ENCODE results near the gene TRANK1.

The TRANK1 gene

DNA sequence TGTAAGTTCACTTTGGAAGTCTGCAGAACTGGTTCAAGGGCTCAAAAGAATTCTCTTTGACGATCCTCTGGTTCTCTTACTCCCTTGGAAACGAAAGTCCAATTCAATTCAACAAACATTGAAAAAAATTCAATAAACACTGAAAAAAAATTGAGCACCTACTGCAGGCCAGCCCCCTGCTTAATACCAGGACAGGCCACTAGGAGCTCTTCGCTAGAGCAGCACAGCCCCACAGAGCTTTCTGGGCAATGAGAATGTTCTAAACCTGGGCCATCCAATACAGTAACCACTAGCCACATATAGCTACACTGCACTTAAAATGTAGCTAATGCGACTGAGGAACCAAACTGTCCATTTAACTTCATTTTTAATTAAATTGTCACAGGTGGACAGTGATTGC is 130.1 kb downstream of the TRANK1 start:
- TF ChIP-seq OSR1 (CRISPR knock-in tag; IDR thresholded peaks at IDR 0.05) (no peak), ZNF565 (CRISPR knock-in tag; conservative IDR thresholded peaks at IDR 0.05; ENCODE audit: low read depth) (no peak), PPARA (CRISPR knock-in tag; IDR thresholded peaks at IDR 0.05; ENCODE audit: borderline replicate concordance) (no peak), ZC3H10 (CRISPR knock-in tag; IDR thresholded peaks at IDR 0.05) (no peak), ISL1 (CRISPR knock-in tag; IDR thresholded peaks at IDR 0.05) (no peak), GLIS3 (CRISPR knock-in tag; IDR thresholded peaks at IDR 0.05) (no peak), ESRRG (CRISPR knock-in tag; IDR thresholded peaks at IDR 0.05) (no peak), ZNF70 (CRISPR knock-in tag; IDR thresholded peaks at IDR 0.05) (no peak), SNAI2 (CRISPR knock-in tag; IDR thresholded peaks at IDR 0.05) (no peak)
- TF ChIP-seq, protein P1, sequence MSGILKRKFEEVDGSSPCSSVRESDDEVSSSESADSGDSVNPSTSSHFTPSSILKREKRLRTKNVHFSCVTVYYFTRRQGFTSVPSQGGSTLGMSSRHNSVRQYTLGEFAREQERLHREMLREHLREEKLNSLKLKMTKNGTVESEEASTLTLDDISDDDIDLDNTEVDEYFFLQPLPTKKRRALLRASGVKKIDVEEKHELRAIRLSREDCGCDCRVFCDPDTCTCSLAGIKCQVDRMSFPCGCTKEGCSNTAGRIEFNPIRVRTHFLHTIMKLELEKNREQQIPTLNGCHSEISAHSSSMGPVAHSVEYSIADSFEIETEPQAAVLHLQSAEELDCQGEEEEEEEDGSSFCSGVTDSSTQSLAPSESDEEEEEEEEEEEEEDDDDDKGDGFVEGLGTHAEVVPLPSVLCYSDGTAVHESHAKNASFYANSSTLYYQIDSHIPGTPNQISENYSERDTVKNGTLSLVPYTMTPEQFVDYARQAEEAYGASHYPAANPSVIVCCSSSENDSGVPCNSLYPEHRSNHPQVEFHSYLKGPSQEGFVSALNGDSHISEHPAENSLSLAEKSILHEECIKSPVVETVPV (CRISPR knock-in tag; IDR thresholded peaks at IDR 0.05) = no peak
- TF ChIP-seq, protein P2, sequence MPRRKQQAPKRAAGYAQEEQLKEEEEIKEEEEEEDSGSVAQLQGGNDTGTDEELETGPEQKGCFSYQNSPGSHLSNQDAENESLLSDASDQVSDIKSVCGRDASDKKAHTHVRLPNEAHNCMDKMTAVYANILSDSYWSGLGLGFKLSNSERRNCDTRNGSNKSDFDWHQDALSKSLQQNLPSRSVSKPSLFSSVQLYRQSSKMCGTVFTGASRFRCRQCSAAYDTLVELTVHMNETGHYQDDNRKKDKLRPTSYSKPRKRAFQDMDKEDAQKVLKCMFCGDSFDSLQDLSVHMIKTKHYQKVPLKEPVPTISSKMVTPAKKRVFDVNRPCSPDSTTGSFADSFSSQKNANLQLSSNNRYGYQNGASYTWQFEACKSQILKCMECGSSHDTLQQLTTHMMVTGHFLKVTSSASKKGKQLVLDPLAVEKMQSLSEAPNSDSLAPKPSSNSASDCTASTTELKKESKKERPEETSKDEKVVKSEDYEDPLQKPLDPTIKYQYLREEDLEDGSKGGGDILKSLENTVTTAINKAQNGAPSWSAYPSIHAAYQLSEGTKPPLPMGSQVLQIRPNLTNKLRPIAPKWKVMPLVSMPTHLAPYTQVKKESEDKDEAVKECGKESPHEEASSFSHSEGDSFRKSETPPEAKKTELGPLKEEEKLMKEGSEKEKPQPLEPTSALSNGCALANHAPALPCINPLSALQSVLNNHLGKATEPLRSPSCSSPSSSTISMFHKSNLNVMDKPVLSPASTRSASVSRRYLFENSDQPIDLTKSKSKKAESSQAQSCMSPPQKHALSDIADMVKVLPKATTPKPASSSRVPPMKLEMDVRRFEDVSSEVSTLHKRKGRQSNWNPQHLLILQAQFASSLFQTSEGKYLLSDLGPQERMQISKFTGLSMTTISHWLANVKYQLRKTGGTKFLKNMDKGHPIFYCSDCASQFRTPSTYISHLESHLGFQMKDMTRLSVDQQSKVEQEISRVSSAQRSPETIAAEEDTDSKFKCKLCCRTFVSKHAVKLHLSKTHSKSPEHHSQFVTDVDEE (CRISPR knock-in tag; IDR thresholded peaks at IDR 0.05) = no peak
- peak; percentile 49; the same call in 1 of the 3 replicates for ATAC-seq

DNA sequence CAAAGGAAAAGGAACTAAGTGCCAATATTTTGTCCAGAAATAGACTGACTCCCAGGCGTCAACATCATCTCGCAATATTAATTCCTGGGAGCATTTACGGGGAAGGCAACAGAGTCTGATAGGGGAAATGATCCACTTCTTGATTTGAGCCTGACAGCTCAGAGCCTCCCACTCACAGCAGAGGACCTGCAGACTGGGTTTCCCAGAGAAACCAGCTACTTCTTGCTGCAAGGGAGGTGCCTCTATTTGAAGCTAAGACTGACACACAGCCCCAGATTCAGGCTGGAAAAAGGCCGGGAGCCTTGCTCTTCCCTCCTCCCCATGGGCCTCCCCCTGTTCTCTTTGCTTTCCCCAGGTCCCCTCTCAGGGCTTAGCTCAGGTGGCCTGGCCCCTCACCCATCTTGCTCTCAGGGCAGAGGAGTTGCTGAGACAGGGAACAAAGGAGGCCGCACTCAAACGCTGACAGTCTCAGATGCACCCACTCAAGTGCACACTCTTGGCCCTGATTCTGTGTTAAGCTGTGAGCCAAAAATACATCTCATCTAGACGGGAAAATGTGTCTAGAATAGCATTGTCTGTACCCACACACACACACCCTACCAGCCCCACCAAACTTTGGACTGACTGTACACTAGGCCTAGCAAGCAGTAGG is 130.7 kb downstream of the TRANK1 start:
- no peak for ATAC-seq

DNA sequence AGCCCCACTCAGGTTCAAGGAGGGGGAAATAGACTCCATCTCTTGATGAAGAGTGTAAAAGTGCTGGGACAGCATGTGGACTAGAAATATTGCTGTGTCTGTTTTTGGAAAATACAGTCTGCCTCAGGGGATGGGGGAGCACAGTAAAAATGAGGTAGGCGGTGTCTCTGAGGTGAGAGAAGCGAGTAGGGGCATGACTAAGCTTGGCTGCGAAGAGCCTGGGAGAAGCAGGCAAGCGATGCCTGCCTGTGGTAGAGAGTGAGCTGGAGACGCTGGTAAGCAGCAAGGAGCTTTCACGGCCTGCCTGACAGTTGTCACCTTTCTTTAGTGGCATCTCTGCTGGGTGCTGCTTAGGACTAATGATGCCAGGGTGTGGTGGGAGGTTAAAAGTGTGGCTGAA is 131.5 kb downstream of the TRANK1 start:
- TF ChIP-seq SNAI2 (CRISPR knock-in tag; IDR thresholded peaks at IDR 0.05) = no peak
- no peak for TF ChIP-seq ZC3H10 (CRISPR knock-in tag; IDR thresholded peaks at IDR 0.05)
- no peak for TF ChIP-seq ARNTL (CRISPR knock-in tag; IDR thresholded peaks at IDR 0.05; ENCODE audit: borderline replicate concordance, low read depth)
- TF ChIP-seq, protein P3, sequence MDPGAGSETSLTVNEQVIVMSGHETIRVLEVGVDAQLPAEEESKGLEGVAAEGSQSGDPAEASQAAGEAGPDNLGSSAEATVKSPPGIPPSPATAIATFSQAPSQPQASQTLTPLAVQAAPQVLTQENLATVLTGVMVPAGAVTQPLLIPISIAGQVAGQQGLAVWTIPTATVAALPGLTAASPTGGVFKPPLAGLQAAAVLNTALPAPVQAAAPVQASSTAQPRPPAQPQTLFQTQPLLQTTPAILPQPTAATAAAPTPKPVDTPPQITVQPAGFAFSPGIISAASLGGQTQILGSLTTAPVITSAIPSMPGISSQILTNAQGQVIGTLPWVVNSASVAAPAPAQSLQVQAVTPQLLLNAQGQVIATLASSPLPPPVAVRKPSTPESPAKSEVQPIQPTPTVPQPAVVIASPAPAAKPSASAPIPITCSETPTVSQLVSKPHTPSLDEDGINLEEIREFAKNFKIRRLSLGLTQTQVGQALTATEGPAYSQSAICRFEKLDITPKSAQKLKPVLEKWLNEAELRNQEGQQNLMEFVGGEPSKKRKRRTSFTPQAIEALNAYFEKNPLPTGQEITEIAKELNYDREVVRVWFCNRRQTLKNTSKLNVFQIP (CRISPR knock-in tag; IDR thresholded peaks at IDR 0.05; ENCODE audit: borderline replicate concordance, low read depth) = no peak
- no peak for TF ChIP-seq ZNF565 (CRISPR knock-in tag; conservative IDR thresholded peaks at IDR 0.05; ENCODE audit: low read depth)
- no peak for TF ChIP-seq BACH2 (CRISPR knock-in tag; IDR thresholded peaks at IDR 0.05; ENCODE audit: borderline replicate concordance)
- TF ChIP-seq, protein P2 (CRISPR knock-in tag; IDR thresholded peaks at IDR 0.05) = no peak
- TF ChIP-seq, protein P1 (CRISPR knock-in tag; IDR thresholded peaks at IDR 0.05) = no peak
- no peak for TF ChIP-seq ISL1 (CRISPR knock-in tag; IDR thresholded peaks at IDR 0.05)
- no peak for TF ChIP-seq TOX (CRISPR knock-in tag; IDR thresholded peaks at IDR 0.05; ENCODE audit: borderline replicate concordance)
- no peak for TF ChIP-seq GLIS3 (CRISPR knock-in tag; IDR thresholded peaks at IDR 0.05)
- no peak for TF ChIP-seq ZFP30 (CRISPR knock-in tag; IDR thresholded peaks at IDR 0.05)
- no peak for ATAC-seq

More for the DNA sequence above, 130.7 kb downstream of the TRANK1 start:
- TF ChIP-seq TOX (CRISPR knock-in tag; IDR thresholded peaks at IDR 0.05; ENCODE audit: borderline replicate concordance) = no peak
- no peak for TF ChIP-seq ZNF70 (CRISPR knock-in tag; IDR thresholded peaks at IDR 0.05)
- TF ChIP-seq, protein P3 (CRISPR knock-in tag; IDR thresholded peaks at IDR 0.05; ENCODE audit: borderline replicate concordance, low read depth) = no peak

Measured in SK-N-SH treated with all-trans-retinoic acid at 6 μM for 48 hours (cell line).